MV-4-11 (cell line): ENCODE measurements around the gene MTPN.

Experiments used
- DNase-seq: peaks from one replicate; lab custom pipeline; 2025; lab: John Stamatoyannopoulos, UW

Gene MTPN

DNA sequence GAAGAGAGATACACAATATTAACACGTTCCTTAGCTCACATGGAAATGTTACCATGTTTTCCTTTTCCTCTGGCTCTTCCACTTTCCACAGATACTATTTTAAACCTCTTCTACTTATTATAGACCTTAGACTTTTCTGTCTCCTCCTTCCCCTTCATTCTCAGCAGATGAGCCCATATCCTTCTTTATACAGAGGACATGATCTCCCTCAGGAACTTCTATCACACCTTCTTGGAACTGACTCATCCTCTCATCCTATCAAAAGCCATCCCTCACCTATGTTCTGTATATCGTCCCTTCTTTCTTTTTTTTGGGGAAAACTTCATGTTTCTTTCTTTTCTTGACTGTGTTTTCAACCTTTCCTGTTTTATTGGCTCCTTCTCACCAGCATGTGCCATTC, 20.8 kb downstream of the MTPN start:
- no peak for DNase-seq

DNA sequence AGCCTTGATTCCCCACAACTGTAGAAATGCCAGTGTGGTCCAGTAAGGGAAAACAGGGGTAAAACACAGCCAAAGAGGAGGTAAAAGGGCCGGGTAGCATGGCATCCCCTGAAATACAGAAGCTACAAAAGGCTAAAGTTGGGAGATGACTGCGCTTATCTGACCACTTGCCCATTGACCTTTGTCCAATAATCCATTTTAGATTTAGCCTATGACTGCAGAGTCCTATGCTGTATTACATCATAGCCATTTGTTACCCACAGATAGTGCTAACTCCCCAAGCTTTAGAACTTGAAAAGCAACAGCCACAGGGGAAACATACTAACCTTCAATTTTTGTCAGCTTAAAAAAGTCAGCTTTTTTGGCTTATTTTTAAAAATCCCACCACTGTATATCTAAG, 26.2 kb downstream of the MTPN start:
- no peak for DNase-seq

DNA sequence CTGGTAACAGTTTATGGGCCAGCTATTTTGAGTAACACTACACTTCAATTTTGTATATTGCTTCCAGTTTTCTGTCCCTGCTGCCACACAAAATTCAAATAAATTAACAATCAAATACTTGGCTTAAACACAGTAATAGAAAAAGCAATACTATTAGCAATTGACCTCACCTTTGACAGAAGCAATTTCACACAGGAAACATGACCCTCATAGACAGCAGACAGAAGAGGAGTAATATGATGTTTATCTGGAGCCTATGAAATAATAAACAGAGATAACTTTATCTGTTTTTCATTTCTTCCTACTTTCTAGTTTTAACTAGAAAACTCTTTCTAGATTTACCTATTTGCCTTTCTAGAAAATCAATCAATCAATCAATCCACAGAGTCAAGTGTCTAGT, 26.7 kb downstream of the MTPN start:
- no peak for DNase-seq

DNA sequence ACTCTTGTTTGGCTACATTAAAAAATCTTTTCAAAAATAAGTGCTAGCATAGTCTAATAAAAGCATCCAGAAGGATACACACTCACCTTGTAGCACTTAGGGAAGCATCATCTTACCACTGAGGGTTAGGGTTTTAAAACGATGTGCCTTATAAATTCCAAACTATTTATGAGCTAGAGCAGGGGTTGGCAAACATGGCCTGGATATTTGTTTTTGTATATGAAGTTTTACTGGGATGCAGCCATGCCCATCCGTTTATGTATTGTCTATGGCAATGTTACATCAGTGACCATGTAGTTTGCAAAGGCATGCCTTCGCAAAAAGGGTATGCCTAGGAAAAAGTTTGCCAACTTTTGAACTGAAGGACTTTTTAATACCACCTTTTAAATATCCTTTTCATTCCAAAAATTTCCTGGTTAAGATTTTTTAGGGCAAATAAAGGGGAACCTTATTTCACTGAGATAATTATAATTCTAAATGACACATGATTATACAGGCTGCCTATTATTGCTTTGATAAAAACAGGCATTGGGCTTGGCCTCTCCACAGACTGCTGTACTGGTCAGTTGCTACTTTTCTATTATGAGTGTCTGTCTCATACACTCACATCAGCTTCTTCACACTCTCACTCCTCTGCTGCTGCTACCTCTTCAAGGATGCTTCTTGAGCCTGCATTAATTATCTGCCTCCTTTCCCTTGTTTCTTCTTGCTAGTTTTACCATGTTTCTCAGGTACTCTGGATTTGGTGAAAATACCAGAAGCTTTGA, 30.7 kb downstream of the MTPN start:
- DNase-seq, result no peak

DNA sequence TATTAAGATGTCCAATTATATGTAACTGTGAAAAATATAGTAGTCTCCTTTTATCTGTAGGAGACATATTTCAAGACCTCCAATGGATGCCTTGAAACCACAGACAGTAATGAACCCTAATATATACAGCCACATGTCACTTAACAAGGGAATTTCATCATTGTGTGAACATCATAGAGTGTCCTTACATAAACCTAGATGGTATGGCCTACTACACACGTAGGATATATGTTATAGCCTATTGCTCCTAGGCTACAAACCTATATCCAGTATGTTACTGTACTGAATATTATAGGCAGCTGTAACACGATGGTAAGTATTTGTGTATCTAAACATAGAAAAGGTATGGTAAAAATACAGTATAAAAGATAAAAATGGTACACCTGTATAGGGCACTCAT, 32.4 kb downstream of the MTPN start:
- no peak for DNase-seq

DNA sequence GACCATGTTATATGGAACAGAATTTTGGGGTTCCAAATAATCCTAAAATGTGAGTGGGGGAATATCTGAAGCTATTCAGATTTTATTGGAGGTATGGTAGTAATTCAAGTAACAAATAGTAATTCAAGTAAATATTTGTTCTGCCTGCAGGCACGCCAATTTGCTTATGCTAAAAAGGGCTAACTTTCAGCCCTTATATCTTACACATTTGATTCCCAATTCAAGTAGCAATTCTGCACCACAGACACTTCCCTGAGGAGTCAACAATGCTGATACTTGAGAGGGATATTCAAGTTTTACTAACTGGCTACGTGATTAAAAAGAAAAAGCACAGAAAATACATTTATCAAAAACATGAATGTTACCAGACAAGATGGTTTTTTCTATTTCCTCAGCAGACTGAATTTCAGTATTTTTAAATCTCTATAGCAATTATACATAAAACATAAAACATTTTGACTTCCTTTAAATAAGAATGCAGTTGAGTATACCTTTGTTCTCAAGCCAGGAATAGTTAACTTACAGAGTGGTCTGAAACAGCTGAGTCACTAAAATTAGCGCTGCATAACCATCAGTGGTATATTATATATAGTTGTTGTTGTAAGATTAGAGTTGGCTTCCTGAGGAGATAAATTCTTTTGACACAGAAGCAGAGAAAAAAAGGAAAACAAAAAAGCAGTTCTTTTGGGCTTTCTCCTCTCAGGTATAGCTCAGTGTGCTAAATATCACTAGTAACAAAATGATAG, 33.9 kb downstream of the MTPN start:
- DNase-seq, result no peak

DNA sequence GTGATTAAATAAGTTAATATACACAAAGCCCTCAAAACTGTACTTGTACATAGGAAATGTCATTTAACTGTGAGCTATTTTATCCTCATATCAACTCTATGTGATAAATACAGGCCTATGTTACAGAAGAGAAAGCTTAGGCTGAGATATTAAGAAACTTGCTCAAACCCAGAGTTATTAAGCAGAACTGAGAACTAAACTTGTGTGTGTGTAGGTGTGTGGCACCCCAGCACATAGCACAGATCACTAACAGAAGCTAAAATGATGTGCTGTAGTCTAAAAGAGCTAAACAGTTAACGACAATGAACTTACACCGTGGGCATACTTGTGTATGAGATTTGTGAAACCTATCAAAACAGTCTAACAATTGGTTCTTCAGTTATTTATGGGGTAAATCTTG, 34.5 kb downstream of the MTPN start:
- peak; percentile 8 for DNase-seq

DNA sequence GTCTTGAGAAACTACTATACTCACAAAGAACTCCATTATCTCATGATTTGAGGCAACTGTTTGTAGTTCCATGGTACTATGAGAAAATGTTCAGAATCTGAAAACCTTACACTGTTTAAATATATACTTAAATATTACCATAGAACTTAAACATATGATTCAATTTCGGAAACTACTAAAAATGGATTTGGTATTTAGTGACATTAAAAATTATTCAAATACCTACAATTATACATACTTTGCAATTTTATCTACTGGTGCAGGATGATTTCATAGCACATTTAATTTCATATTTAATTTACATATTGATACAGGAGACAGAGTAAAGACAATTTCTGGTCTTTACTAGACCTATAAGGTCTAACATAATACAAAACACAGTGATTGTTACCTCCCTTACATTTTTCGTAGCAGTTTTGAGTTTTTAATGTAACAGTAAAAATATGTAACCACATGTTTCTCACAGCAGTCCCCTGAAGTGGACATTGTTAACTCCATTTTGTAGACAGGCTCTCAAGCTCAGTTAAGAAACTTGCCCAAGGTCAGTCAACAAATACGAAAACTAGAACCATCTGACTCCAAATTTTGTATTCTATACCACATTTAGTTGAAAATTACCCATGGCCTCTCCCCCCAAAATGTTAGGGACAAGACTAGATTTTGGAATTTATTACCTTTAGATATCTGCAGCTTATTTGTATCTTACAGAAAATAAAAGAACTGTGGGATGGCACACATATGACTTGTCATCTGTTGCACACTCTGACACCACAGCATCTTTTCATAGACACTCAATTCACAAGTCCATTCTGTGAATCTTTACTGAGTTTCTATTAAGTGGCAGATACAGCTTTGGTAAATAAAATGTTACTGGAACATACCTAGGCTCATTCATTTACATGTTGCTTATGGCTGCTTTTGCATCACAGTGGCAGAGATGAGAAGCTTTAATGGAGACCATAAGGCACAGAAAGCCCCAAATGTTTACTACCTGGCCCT, 36.8 kb downstream of the MTPN start:
- no peak for DNase-seq

DNA sequence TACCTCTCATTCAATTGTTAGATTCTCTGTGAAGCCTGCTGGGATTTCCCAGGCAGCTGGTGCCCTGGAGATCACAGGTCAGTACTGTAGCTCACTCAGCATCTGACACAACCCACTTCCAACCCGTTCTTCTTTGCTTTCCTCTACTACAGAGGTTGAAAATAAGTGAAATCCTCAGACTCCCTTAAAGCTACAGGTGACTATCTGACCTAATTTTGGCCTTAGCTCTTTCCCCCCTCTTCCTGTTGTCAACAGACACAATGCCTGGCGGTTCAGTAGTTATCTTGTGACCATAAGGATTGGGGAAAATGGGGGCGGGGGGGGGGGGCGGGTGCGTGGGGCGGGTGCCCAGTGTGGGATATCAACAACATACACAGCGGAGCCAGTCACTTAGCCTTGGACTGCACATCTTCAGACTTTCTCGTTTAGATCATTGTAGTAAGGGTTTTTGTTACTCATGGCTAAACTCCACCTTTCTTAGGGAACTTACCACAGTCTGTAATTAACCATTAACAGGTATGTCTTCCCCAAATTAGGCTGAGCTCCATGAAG, 37.8 kb downstream of the MTPN start:
- DNase-seq, result no peak

DNA sequence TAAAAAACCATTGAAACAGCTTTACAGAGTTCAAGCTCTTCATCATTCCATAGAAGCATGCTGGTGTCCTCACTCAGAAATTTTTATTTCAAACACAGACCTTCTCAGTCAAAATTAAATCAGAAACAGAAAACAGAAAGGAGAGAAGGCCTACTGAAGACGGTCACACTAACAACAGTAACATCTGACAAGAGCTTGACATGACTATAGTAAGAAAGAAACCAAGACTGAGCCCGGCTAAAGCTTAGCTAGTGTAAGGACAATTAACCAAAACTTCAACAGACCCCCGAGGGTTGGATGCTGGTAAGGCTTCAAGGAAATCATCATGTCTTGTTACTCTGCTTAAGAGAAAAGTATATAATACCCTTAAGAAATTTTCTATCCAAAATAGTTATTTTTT, 38.6 kb downstream of the MTPN start:
- DNase-seq, result no peak

DNA sequence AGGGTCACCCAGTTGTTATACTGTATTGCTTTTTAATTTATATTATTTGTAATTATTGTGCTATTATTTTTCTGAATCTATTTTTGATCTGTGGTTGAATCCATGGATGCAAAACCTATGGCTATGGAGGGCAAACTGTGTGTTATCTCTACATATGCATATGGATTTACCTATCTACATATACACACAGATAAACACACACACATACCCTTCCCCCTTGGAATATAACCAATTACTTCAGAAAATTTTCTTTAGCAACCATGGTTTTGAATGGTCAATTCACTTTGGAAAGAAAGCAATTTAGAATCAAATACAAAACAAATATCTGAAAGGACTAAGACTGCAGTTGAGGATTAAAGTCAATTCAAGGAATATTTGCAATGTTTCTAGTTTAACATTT, 39.1 kb downstream of the MTPN start:
- no peak for DNase-seq

DNA sequence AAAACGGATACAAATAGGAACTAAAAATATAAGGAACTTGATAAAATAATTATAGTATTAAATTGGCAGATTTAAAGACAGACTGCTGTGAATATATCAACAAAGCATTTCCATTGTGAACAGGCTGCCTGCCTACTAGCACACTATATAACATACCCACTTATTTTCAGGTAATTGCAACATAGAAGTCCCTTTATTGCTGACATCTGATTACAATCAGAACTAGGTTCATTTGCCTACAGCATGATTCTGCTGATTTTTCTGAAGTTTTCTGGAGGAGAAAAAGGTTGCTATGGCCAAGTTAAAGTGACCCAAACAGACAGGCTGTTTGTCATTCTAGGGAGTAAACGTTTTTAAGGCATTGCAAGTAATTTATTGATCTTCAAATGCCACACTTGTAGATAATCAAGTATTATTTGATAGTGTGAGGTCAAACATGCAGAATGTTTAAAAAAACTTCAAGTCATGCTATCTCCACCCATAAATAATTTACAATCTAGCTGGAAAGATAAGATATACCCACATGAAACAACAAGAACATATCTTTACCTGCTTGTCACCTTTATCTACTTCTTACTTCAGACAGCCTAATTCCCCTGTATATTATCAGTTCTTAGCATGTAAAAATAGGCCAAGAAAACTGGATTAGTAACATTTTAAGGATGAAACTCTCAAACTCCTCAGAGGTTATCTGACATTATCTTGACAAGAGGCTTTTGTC, 40.5 kb downstream of the MTPN start:
- no peak for DNase-seq

DNA sequence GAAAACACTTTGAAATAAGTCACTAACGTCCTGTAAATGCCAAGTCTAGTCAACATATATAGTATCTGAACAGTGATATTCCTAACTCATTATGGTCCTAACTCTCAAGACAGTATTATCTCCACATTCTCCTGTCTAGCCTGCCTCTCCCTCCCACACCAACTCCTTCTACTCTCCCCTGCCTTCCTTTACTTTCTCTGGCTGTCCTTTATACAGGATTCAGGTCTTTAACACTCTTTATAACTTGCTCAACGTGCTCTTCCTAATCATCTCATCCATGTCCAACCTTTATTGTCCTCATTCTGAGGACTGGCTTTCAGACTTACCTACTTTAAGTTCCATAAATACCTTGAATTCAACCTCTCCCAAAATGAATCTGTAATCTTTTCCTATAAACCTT, 42.5 kb downstream of the MTPN start:
- DNase-seq, result no peak

DNA sequence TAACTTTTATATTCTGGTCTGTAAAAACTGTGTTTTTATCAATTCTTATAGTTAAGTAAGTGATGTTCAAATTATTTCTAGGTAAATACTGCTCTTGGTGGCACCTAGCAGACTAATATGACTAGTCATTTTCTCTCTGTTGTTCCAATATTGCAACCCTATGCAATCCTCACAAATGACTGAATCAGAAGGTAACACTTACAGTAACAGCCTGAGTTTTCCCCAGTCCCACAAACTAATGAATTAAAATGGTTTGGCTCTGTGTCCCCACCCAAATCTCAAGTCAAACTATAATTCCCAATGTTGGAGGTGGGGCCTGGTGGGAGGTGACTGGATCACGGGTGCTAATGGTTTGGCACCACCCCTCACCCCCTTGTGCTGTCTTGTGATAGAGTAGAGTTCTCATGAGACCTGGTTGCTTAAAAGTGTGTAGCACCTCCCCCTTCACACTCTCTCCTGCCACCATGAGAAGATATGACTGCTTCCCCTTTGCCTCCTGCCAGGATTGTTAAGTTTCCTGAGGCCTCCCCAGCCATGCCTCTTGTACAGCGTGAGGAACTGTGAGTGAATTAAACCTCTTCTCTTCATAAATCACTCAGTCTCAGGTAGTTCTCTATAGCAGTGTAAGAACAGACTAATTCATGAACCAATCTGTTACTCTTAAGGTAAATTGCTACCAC, 43.5 kb downstream of the MTPN start:
- DNase-seq, result no peak

DNA sequence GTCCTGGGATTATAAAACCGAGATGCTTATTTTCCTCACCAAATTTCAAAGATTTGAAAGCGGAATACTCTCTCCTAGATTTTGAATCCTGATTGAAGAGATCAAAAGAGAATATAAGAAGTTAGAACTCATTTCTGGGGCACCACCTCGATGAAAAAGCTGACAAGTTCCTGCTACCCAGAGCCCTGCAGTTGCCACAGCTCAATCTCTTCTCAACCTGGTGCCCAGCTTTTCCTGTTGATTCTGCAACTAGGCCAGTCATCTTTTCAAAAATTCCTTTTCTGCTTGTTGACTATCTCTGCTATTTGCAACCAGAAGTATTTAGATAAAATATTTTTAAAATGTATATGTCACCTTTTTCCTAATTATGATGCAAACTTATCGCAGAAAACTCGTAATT, 45.0 kb downstream of the MTPN start:
- no peak for DNase-seq

DNA sequence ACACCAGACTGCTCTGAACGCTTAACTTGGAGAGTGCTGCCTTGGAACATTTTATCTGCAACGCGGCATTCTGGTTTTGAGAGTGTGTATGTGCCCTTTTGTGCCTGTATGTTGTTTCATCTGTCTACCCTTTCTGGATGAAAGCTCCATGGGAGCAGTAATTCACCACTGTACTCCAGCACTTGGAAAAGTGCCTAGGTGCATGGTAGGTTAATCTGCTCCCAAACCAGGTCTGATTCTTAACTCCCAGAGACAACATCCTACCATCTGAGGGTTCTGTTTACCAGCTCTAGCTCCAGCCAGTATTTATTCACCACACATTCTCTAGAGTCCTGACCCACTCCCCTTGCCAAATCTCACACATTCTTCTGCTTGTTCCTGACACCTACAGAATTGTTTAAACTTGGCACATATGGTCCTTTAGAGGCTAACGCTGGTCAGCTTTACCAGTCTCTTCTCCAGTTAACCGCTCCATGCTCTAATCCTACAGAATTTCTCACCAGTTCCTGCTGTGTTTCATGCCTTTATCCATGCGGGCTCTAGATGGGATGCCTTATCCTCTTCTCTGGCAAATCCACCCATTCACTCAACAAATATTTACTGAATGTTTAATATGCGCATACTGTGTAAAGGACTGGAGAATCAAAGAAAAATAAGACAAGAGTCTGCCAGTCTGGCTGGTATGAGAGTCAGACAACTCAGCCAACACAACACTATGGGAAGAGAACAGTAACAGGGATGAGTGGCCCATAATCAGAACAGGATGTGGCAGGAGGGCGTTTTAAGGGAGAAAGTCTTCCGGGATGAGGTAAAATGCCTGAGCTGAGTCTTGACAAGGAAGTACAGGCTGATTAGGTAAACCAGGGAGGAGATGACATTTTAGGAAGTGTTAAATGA, 46.3 kb downstream of the MTPN start:
- DNase-seq, result peak; percentile 33

DNA sequence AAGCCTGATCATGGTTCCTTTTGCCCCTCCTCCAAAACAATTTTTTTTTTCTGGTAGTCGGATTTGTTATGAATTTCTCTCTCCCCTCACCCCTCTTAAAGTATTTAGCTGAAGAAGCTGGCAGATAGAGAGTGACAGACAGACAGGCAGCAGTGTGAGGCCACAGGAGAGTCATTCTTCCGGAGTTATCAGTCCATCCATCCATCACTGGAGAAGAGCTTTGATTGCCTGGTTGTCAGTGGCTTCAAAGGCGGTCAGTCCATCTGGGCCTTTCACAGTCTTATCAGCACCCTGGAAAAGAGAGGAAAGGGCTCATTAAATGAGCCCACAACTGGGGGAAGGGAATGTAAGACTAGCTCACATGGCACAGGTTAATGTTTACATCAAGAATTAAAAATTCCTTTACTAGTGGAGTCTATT, 47.4 kb downstream of the MTPN start:
- no peak for DNase-seq

DNA sequence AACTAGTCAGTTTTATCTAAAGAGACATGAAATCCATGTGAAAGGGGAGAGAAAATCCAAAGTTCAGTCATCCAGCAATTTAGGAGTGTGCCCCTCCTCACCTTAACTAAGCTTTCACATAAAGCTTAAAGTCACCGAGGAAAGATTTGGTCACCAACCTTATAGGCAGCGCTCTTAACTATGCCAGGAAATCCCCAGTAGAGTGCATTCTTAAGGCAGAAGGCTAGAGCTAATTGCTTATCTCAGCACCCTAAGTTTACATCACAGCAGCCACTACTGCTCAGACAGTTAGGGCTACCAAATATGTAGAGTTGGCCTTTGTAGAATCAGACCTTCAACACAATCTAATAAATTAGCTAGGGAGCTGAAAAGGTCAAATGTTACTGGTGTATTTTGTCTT, 47.9 kb downstream of the MTPN start:
- no peak for DNase-seq

DNA sequence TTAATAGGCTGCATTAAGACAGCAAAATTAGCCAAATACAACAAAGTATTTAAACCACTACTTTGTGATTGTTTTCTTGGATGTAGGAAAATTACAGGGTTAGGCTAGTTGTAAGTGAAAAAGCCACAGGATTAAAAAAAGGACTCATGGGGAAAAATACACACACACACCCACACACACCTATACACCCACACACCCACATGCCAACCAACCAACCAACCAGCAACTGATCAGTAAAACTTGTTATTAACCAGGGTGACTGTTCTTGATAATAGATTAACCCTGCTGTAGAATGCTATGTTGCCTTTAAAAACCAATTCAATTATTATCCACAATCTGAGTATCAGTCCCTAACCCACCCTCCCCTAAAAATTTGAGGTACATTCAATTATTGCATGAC, 49.0 kb downstream of the MTPN start:
- DNase-seq, result no peak

DNA sequence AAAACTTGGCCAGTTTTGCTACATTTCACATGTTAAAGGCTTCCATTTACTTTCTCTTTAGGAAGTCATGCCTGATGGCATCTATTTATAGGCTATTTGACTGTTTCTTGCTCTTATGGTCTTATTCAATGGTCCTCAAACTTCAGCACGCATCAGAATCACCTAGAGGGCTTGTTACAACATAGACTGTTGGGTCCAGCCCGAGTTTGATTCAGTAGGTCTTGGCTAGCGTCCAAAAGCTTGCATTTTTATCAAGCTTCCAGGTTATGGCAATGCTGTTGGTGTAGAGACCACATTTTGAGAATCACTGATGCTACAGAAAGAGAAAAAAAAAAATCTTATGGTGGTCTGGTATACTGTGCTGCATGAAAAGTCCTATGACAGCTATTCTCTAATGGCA, 51.9 kb downstream of the MTPN start:
- no peak for DNase-seq
